Trophoblast cell (in vitro differentiated cells and primary cell): ENCODE data around the gene SYNPO2.

Source experiments
- DNase-seq, 2 donors: peaks; one replicate each; pipeline ENCODE4 v3.0.0-alpha.2; 2016
- H2AFZ ChIP-seq: 2 replicates; pipeline ENCODE4 v1.6.1; 2013; ENCODE audit warnings: low read length, moderate library complexity, mild to moderate bottlenecking; ENCODE audit not compliant: insufficient read depth, poor library complexity
- H2AK5ac ChIP-seq: 2 replicates; pipeline ENCODE4 v1.6.1; 2013; ENCODE audit warnings: mild to moderate bottlenecking, low read length
- H2BK120ac ChIP-seq: 2 replicates; pipeline ENCODE4 v1.6.1; 2013; ENCODE audit warnings: low read length, mild to moderate bottlenecking, moderate library complexity; ENCODE audit not compliant: insufficient read depth, poor library complexity
- H2BK12ac ChIP-seq: 2 replicates; pipeline ENCODE4 v1.6.1; 2013; ENCODE audit warnings: mild to moderate bottlenecking, low read length, moderate library complexity
- H2BK5ac ChIP-seq: 2 replicates; pipeline ENCODE4 v1.6.1; 2013; ENCODE audit warnings: low read length, low read depth, moderate library complexity, mild to moderate bottlenecking; ENCODE audit not compliant: poor library complexity
- H3K14ac ChIP-seq: 2 replicates; pipeline ENCODE4 v1.6.1; 2013; ENCODE audit warnings: mild to moderate bottlenecking, low read length
- H3K18ac ChIP-seq: 2 replicates; pipeline ENCODE4 v1.6.1; 2013; ENCODE audit warnings: mild to moderate bottlenecking, low read length
- H3K23ac ChIP-seq: 2 replicates; pipeline ENCODE4 v1.6.1; 2013; ENCODE audit warnings: low read length
- H3K27ac ChIP-seq: 2 replicates; pipeline ENCODE4 v1.5.1; 2013; ENCODE audit warnings: low read depth, mild to moderate bottlenecking, inconsistent platforms, low read length, moderate library complexity
- H3K27me3 ChIP-seq: 2 replicates; pipeline ENCODE4 v1.6.1; 2013; ENCODE audit warnings: inconsistent platforms, mild to moderate bottlenecking, low read length, moderate library complexity; ENCODE audit not compliant: insufficient read depth
- H3K36me3 ChIP-seq, 2 experiments: 1 replicate in 1 of 2; 2 replicates in 1 of 2; pipeline ENCODE4 v1.6.1; 2013; ENCODE audit warnings: low read length in 2 of 2, mild to moderate bottlenecking in 2 of 2, moderate library complexity in 1 of 2; ENCODE audit not compliant: insufficient read depth in 2 of 2, control insufficient read depth in 1 of 2
- H3K4ac ChIP-seq: 2 replicates; pipeline ENCODE4 v1.6.1; 2013; ENCODE audit warnings: low read depth, mild to moderate bottlenecking, low read length, moderate library complexity
- H3K4me1 ChIP-seq, 2 experiments: 1 replicate in 1 of 2; 2 replicates in 1 of 2; pipeline ENCODE4 v1.6.1; 2013; ENCODE audit warnings: low read length in 2 of 2, mild to moderate bottlenecking in 2 of 2, moderate library complexity in 1 of 2; ENCODE audit not compliant: insufficient read depth in 2 of 2, control insufficient read depth in 1 of 2
- H3K4me2 ChIP-seq: 2 replicates; pipeline ENCODE4 v1.6.1; 2013; ENCODE audit warnings: inconsistent platforms, mild to moderate bottlenecking, low read length, moderate library complexity
- H3K4me3 ChIP-seq: 2 replicates; pipeline ENCODE4 v1.5.1; 2013; ENCODE audit warnings: mild to moderate bottlenecking, low read depth, low read length, inconsistent platforms
- H3K79me1 ChIP-seq: one replicate; pipeline ENCODE4 v1.6.1; 2013; ENCODE audit warnings: low read length
- H3K79me2 ChIP-seq: 2 replicates; pipeline ENCODE4 v1.6.1; 2013; ENCODE audit warnings: low read length, mild to moderate bottlenecking; ENCODE audit not compliant: control insufficient read depth, insufficient read depth, poor library complexity
- H3K9ac ChIP-seq: 2 replicates; pipeline ENCODE4 v1.6.1; 2013; ENCODE audit warnings: mild to moderate bottlenecking, low read length
- H3K9me3 ChIP-seq: 2 replicates; pipeline ENCODE4 v1.6.1; 2013; ENCODE audit warnings: low read depth, mild to moderate bottlenecking, control low read depth, inconsistent platforms, low read length; ENCODE audit not compliant: insufficient read depth
- H4K12ac ChIP-seq: 2 replicates; pipeline ENCODE4 v1.6.1; 2013; ENCODE audit warnings: low read depth, mild to moderate bottlenecking, low read length, moderate library complexity
- H4K8ac ChIP-seq: 2 replicates; pipeline ENCODE4 v1.6.1; 2013; ENCODE audit warnings: low read depth, mild to moderate bottlenecking, low read length, moderate library complexity
- H4K91ac ChIP-seq: one replicate; pipeline ENCODE4 v1.6.1; 2013; ENCODE audit warnings: low read depth, mild to moderate bottlenecking, low read length, moderate library complexity
- WGBS: extraction: QIAGEN DNeasy Blood & Tissue Kit; methylation state at CpG from one replicate; pipeline ENCODE4 v1.1.7; 2013; ENCODE audit warnings: missing lambda C conversion rate; ENCODE audit not compliant: insufficient read length, insufficient coverage; ENCODE audit errors: extremely low coverage; 5-methylcytosine and 5-hydroxymethylcytosine counted together

The SYNPO2 gene

GRCh38 chr4:118910221-118910620 lies 21.6 kb downstream of the SYNPO2 start:
- no CpG with 5 or more reads among the region's 3 CpGs for WGBS
- Histone ChIP-seq H3K79me2 (no peaks in the 10 kb centered on the region), H3K4me3 (no peak overlapping the region), H3K4me1 (no peaks in the 10 kb centered on the region), H2AK5ac (no peak overlapping the region), H3K9ac (no peak overlapping the region), H3K27me3 (no peaks in the 10 kb centered on the region), H3K14ac (no peak overlapping the region), H2BK120ac (no peak overlapping the region), H4K91ac (no peak overlapping the region), H3K27ac (no peak overlapping the region), H2BK12ac (no peak overlapping the region), H4K12ac (no peak overlapping the region), H3K79me1 (no peaks in the 10 kb centered on the region), H2AFZ (no peak overlapping the region), H3K23ac (no peak overlapping the region), H2BK5ac (no peak overlapping the region), H3K4me2 (no peak overlapping the region), H3K4ac (no peak overlapping the region), H3K9me3 (no peaks in the 10 kb centered on the region), H3K36me3 (no peaks in the 10 kb centered on the region), H4K8ac (no peak overlapping the region), H3K18ac (no peak overlapping the region)
- no peak for DNase-seq

DNA sequence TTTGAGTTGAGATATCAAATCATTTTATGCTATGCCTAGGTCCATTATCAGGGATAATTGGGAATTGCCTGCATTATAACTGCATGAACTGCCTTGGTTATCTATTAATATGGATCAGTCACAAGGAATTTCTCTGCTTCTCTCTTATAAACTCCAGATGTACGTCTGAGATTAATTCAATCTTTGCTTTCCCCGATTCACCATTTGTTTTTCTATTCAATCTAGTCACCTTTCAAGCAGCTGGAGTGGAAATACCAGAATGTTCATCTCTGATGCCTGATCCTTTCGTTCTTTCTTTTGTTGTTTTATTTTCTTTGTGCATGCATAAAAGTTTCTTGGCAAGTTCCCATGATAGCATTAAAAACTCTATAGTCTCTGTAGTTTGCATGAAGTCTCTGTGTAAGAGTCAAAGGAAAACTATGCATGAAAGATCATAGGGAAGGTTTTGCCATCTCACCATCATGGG lies 22.6 kb downstream of the SYNPO2 start:
- Histone ChIP-seq H3K79me1 (no peaks in the 10 kb centered on the region), H4K12ac (no peak overlapping the region), H2BK5ac (no peak overlapping the region), H3K9ac (no peak overlapping the region), H3K27ac (no peak overlapping the region), H2AK5ac (no peak overlapping the region), H2BK12ac (no peak overlapping the region), H3K4me1 (no peaks in the 10 kb centered on the region), H3K4me2 (no peak overlapping the region), H2AFZ (no peak overlapping the region), H3K23ac (no peak overlapping the region), H4K91ac (no peak overlapping the region), H4K8ac (no peak overlapping the region), H3K79me2 (no peaks in the 10 kb centered on the region), H3K36me3 (no peaks in the 10 kb centered on the region), H3K4me3 (no peak overlapping the region), H2BK120ac (no peak overlapping the region), H3K18ac (no peak overlapping the region), H3K4ac (no peak overlapping the region), H3K27me3 (no peaks in the 10 kb centered on the region), H3K14ac (no peak overlapping the region), H3K9me3 (no peaks in the 10 kb centered on the region)
- WGBS: no CpG with 5 or more reads among the region's 3 CpGs
- DNase-seq: no peak

DNA sequence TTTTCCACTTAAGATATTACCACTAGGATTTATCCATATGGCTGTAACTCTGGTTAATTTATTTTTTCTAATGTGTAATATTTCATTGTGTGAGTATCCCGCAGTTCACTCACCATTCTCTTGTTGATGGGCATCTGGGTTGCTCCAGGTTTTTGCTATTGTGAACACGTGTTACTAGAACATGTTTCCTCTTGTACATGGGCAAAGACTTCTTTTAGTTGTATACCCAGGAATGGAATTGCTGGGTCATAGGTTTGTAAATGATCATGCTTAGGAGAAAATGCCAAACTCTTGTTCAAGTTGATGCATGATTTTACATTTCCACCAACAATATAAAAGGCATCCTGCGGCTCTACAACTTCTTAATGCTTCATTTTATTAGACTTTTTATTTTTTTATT lies 26.8 kb downstream of the SYNPO2 start:
- no peaks in the 10 kb centered on the region for H3K4me1 ChIP-seq
- no peaks in the 10 kb centered on the region for H3K79me2 ChIP-seq
- H3K4ac ChIP-seq: no peak overlapping the region
- H2BK12ac ChIP-seq: no peak overlapping the region
- H3K14ac ChIP-seq: no peak overlapping the region
- H4K12ac ChIP-seq: no peak overlapping the region
- H4K8ac ChIP-seq: no peak overlapping the region
- H3K79me1 ChIP-seq: no peaks in the 10 kb centered on the region
- no peak overlapping the region for H3K9ac ChIP-seq
- no peaks in the 10 kb centered on the region for H3K9me3 ChIP-seq
- H2BK120ac ChIP-seq: no peak overlapping the region
- no peak overlapping the region for H3K4me3 ChIP-seq
- DNase-seq: no peak
- no peaks in the 10 kb centered on the region for H3K36me3 ChIP-seq
- H2AFZ ChIP-seq: no peak overlapping the region
- no CpG with 5 or more reads among the region's 3 CpGs for WGBS
- no peak overlapping the region for H2AK5ac ChIP-seq
- H3K18ac ChIP-seq: no peak overlapping the region
- no peak overlapping the region for H2BK5ac ChIP-seq
- H3K27me3 ChIP-seq: no peaks in the 10 kb centered on the region
- H3K27ac ChIP-seq: no peak overlapping the region
- no peak overlapping the region for H4K91ac ChIP-seq
- no peak overlapping the region for H3K23ac ChIP-seq
- no peak overlapping the region for H3K4me2 ChIP-seq

DNA sequence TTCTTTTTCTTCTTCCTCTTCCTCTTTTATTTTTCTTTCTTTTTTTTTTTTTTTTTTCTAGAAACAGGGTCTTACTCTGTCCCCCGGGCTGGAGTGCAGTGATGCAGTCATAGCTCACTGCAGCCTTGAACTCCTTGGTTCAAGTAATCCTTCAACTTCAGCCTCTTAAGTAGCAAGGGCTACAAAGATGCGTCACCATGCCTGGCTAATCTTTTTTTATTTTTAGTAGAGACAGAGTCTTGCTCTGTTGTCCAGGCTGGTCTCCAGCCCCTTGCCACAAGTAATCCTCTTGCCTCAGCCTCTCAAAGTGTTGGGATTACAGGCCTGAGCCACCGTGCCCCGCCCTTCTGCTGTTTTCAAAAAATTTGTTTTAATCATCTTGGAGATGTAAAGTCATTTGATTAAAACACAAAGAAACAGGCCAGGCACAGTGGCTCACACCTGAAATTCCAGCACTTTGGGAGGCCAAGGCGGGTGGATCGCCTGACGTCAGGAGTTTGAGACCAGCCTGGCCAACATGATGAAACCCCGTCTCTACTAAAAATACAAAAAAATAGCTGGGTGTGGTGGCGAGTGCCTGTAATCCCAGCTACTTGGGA lies 28.1 kb downstream of the SYNPO2 start:
- Histone ChIP-seq H3K36me3 (no peaks in the 10 kb centered on the region), H3K27me3 (no peaks in the 10 kb centered on the region), H3K9me3 (no peaks in the 10 kb centered on the region), H3K23ac (no peak overlapping the region), H3K27ac (no peak overlapping the region), H3K18ac (no peak overlapping the region), H3K4me3 (no peak overlapping the region), H4K8ac (no peak overlapping the region), H2BK12ac (no peak overlapping the region), H3K4me2 (no peak overlapping the region), H4K12ac (no peak overlapping the region), H3K79me1 (no peaks in the 10 kb centered on the region), H2BK120ac (no peak overlapping the region), H3K9ac (no peak overlapping the region), H3K14ac (no peak overlapping the region), H3K4ac (no peak overlapping the region), H2AK5ac (no peak overlapping the region), H2BK5ac (no peak overlapping the region), H2AFZ (no peak overlapping the region), H4K91ac (no peak overlapping the region), H3K4me1 (no peaks in the 10 kb centered on the region), H3K79me2 (no peaks in the 10 kb centered on the region)
- no peak for DNase-seq
- no CpG with 5 or more reads among the region's 9 CpGs for WGBS
